Stimulated activated CD8-positive, alpha-beta memory T cell treated with anti-CD3 and anti-CD28 coated beads, Interleukin-7, amount 100 ng/mL, for 48 hours (primary cell): Measurements from ENCODE around the gene MRPL51.
"Not testable (repeated sequence)": the region's sequence is repeated elsewhere in the genome, so short reads cannot be mapped to it uniquely, and the experiment has no call there.

Experiments
- DNase-seq, 2 donors: peaks; one replicate each; pipeline ENCODE4 v3.0.0-alpha.2; 2020; ENCODE audit warnings: low read depth in 1 of 2; ENCODE audit errors: extremely low read depth in 1 of 2

The MRPL51 gene

DNA sequence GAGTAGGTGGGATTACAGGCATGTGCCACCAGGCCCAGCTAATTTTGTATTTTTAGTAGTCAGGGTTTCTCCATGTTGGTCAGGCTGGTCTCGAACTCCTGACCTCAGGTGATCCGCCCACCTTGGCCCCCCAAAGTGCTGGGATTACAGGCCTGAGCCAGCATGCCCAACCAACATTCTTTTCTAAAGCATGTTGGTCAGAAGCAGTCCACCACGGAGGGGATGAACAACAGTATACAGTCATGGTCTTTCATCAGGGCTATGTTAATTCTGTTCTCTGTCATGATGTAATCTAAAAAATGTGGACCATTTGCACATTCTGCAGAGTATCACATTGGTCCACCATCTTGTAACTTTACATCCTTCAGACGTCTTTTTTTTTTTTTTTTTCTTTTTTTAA, 3.6 kb downstream of the MRPL51 start:
- no peak for DNase-seq

GRCh38 chr12:6488240-6488639, 4.8 kb downstream of the MRPL51 start:
- DNase-seq = no peak

GRCh38 chr12:6478416-6478815, 14.6 kb downstream of the MRPL51 start:
- DNase-seq = no peak

DNA sequence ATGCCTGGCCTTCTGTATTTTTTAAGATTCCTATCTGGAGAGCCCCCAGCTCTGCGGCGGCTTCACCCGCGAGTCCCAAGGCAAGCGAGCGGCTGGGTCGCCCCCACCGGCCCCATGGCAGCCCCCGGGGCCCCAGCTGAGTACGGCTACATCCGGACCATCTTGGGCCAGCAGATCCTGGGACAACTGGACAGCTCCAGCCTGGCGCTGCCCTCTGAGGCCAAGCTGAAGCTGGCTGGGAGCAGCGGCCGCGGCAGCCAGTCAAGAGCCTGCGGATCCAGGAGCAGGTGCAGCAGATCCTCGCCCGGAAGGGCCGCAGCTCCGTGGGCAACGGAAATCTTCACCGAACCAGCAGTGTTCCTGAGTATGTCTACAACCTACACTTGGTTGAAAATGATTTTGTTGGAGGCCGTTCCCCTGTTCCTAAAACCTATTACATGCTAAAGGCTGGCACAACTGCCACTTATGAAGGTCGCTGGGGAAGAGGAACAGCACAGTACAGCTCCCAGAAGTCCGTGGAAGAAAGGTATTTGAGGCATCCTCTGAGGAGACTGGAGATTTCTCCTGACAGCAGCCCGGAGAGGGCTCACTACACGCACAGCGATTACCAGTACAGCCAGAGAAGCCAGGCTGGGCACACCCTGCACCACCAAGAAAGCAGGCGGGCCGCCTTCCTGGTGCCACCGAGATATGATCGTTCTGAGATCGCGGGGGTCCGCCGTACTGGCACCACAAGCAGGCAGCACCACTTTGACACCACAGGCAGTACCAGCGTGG, 15.3 kb downstream of the MRPL51 start:
- not testable (repeated sequence) for DNase-seq

DNA sequence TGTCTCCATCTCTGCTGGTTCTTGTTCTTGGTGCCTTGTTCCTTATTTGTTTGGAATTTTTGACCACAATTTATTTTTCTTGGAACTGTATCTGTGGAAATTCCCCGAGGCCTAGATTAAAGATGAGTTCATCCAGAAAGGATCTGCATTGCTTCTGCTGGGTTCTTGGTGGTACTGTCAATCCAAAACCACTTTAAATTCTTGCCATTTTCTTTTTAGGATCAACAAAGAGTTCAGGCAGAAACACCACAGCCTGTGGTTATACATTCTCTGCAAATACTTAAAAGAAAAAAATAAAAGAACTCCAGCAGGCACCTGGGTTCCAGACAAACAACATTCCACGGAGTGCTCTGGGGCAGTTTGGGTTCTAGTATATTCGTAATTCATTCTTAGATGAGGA, 16.6 kb downstream of the MRPL51 start:
- DNase-seq = no peak

- not testable (repeated sequence) for DNase-seq
Measured at GRCh38 chr12:6475233-6475975, 17.7 kb downstream of the MRPL51 start.

- DNase-seq = no peak
Measured at GRCh38 chr12:6472491-6472890, 20.6 kb downstream of the MRPL51 start.

GRCh38 chr12:6471989-6472360, 21.1 kb downstream of the MRPL51 start:
- DNase-seq = no peak

DNA sequence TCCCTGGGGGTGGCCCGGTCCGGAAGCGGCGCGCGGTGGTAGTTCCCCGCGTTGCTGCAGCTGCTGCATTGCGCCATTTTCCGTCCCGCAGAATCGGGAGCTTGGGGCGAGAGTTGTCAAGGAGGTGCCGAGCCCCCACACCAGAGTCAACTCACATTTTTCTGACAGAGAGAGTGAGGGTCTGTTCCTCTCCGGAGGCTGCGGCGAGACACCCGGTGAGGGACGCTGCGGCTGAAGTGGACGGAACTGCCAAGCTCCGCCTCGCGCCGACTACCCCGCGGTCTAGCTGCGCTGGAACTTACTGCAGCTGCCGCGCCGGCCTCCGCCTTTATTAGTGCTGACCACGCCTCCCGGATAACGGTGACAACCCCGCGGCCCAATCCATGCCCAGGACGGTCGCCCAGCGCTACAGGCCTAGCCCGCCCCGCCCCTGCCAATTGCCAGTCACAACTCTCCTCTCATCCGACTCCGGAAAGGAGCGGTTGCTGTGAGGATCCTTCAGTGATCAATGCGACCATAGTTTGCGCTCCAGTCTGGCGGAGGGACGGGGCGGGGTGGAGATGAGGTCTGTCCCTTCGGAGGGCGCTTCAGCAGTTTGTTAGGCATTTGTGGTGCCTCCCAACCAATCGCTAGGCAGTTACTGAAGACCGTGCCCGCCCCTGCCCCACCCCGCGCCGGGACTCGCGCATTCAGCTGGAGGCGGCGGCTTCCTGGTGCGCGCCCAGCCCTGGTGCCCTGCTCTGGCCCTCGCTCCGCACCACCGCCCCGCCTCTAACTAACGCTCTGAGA, 22.5 kb downstream of the MRPL51 start, which contains the start of gene VAMP1:
Gene VAMP1 (minus strand): TSS at position 303 of the 789 bp plus-strand sequence. CDS start 146 bp downstream, at position 157.
- peak; percentile 93 to 98 for DNase-seq

DNA sequence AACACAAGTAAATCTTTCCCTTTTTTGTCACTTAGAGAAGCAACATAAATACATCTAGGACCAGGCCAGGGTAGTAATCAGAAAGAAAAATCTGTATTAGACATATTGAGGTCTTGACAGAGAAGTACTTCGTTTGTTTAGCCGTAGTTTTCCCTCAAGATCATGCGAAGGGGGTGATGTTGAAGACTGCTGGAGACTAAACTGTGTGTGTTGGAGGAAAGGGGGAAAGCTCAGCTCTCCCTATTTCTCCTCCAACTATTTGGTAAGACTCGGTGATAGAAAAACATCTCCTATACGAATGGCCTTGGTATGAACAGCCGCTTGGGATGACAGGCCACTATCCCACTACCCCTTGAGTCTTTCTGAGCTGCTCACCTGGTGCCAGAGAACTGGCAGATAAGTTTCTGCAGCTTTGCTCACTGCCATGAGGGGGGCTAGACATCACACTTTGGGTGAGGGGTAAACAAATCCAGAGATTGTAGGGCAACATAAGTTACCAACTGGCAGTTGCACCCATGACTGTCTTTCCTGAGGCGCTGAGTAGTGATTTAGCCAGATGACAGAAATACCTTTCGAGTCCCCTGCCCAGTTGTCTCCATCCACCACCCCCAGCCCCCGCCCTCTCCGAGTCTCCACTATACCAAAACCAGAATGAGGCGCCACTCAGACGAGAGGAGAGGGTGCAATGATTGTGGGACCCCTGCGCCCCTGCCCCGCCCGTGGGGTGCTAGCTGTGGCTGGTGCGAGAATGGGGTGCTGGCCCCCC, 23.3 kb downstream of the MRPL51 start:
- DNase-seq = no peak

- no peak for DNase-seq
Measured at GRCh38 chr12:6469092-6469491, 24.0 kb downstream of the MRPL51 start.

DNA sequence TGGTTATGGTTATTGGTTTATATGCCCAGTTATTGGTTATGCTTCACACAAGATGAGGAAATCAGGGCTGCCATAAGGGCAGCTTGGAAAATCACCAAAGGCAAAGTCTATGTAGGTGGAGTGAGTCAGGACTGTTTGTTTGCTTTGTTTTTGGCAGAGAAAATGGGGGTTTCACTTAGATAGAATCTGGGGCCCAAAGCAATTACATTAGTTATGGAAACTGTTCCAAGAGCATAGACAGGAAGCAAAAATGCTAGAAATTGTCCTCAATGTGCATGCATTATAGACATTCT, 24.8 kb downstream of the MRPL51 start:
- no peak for DNase-seq

DNA sequence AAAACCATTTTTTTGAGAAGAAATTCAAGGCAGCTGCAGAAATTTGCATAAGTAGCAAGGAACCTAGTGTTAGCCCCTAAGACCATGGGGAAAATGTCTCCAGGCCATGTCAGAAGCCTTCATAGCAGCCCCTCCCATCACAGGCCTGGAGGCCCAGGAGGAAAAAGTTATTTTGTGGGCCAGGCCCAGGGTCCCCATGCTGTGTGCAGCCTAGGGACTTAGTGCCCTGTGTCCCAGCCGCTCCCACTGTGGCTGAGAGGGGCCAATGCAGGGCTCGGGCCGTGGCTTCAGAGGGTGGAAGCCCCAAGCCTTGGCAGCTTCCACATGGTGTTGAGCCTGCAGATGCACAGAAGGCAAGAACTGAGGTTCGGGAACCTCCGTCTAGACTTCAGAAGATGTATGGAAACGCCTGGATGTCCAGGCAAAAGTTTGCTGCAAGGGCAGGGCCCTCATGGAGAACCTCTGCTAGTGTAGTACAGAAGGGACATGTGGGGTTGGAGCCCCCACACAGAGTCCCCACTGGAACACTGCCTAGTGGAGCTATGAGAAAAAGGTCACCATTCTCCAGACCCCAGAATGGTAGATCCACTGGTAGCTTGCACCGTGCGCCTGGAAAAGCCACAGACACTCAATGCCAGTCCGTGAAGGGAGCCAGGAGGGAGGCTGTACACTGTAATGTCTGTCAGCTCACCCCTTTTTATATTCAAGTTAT, 25.3 kb downstream of the MRPL51 start:
- not testable (repeated sequence) for DNase-seq

DNA sequence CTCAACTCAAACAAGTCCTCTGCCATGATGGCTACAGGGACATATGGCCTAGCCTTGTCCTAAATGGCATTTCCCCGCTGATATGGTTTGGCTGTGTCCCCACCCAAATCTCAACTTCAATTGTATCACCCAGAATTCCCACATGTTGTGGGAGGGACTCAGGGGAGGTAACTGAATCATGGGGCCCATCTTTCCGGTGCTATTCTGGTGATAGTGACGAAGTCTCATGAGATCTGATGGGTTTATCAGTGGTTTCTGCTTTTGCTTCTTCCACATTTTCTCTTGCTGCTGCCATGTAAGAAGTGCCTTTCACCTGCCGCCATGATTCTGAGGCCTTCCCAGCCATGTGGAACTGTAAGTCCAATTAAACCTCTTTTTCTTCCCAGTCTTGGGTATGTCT, 26.3 kb downstream of the MRPL51 start:
- DNase-seq = not testable (repeated sequence)

DNA sequence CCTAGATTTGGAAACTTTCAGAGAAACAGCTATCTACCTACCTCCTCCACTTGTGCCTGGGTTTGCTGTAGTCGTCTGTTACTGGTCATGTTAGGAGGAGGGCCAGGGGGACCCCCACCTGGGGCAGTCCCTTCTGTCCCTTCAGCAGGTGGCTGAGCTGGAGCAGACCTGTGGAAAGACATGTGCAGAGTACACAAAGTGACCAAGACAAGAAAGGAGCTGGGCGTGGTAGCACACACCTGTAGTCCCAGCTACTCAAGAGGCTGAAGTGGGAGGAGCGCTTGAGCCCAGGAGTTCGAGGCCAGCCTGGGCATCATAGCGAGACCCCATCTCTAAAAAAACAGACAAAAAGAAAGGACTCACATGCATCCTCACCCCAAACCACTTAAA, 26.9 kb downstream of the MRPL51 start:
- no peak for DNase-seq

GRCh38 chr12:6465467-6466183, 27.4 kb downstream of the MRPL51 start:
- no peak for DNase-seq

- no peak for DNase-seq
Measured at GRCh38 chr12:6464531-6464930, 28.5 kb downstream of the MRPL51 start.

DNA sequence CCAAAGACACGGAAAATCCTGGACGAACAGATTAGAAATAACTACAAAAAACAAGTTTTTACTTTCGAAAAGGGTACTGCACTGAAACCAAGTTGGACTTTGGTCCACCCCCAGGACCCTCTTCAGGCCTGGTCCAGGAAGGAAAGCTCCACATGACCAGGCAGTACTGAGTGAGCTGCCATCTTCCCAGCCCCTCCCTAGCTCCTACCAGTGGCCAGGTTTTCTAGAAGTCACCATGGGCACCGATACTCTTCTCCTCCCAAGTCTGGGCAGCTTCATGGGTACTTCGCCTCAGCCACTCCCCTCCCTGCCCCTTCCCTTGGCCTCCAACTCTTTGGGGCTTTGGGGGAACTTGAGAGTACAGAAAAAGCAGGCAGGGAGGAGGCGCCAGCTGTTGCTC, 29.2 kb downstream of the MRPL51 start:
- no peak for DNase-seq

GRCh38 chr12:6463216-6463615, 29.8 kb downstream of the MRPL51 start:
- DNase-seq = no peak
